DND-41 (cell line): ENCODE measurements around the gene EXOSC1.

Experiments
- ATAC-seq: fragments of 200-7000 bp; cut with Tn5 transposase; 3 replicates; pipeline ENCODE4 v1.9.1; 2021; ENCODE audit warnings: low read depth; ENCODE audit not compliant: insufficient read depth
- DNase-seq: peaks from one replicate; pipeline ENCODE4 v3.0.0-alpha.2; 2020
- H2AFZ ChIP-seq: 2 replicates; pipeline ENCODE4 v1.6.0; 2012; ENCODE audit warnings: low read depth, low read length
- H3K27ac ChIP-seq: 2 replicates; pipeline ENCODE4 v1.5.1; 2012; ENCODE audit warnings: low read length, inconsistent platforms
- H3K27me3 ChIP-seq: fragments of 200-600 bp; sonication (generic); 2 replicates; pipeline ENCODE4 v1.6.0; 2012; ENCODE audit warnings: low read length, mild to moderate bottlenecking, inconsistent platforms; ENCODE audit not compliant: insufficient read depth, poor library complexity
- H3K36me3 ChIP-seq: 2 replicates; pipeline ENCODE4 v1.5.1; 2012; ENCODE audit warnings: low read length, inconsistent platforms; ENCODE audit not compliant: insufficient read depth
- H3K4me1 ChIP-seq: 2 replicates; pipeline ENCODE4 v1.5.1; 2012; ENCODE audit warnings: mild to moderate bottlenecking, low read length; ENCODE audit not compliant: insufficient read depth
- H3K4me2 ChIP-seq: 2 replicates; pipeline ENCODE4 v1.6.0; 2012; ENCODE audit warnings: mild to moderate bottlenecking, moderate library complexity, low read length, inconsistent platforms; ENCODE audit not compliant: insufficient read depth
- H3K4me3 ChIP-seq, 2 experiments: fragments of 200-600 bp in 1 of 2; shearing (Covaris generic) in 1 of 2; 2 replicates each; pipeline ENCODE4 v1.5.1; 2012 to 2016; ENCODE audit warnings: inconsistent platforms in 2 of 2, low read length in 2 of 2, mild to moderate bottlenecking in 2 of 2, low read depth in 1 of 2, moderate library complexity in 1 of 2
- H3K79me2 ChIP-seq: 2 replicates; pipeline ENCODE4 v1.6.0; 2012; ENCODE audit warnings: low read length, inconsistent platforms; ENCODE audit not compliant: insufficient read depth
- H3K9ac ChIP-seq: 2 replicates; pipeline ENCODE4 v1.6.0; 2012; ENCODE audit warnings: low read depth, mild to moderate bottlenecking, inconsistent platforms, low read length, moderate library complexity
- H3K9me3 ChIP-seq: 2 replicates; pipeline ENCODE4 v1.5.1; 2012; ENCODE audit warnings: low read length, moderate library complexity, mild to moderate bottlenecking, inconsistent platforms; ENCODE audit not compliant: insufficient read depth, severe bottlenecking
- H4K20me1 ChIP-seq: 2 replicates; pipeline ENCODE4 v1.6.0; 2012; ENCODE audit warnings: low read length; ENCODE audit not compliant: insufficient read depth
- CTCF ChIP-seq: IDR thresholded peaks from 2 replicates; pipeline ENCODE4 v1.5.1; 2012; ENCODE audit warnings: borderline replicate concordance, low read length, moderate library complexity, mild to moderate bottlenecking; ENCODE audit not compliant: poor library complexity, severe bottlenecking; ENCODE audit errors: extremely low read depth
- EZH2 ChIP-seq: IDR thresholded peaks from 3 replicates; pipeline ENCODE4 v1.6.1; 2012; ENCODE audit warnings: borderline replicate concordance, low read depth, mild to moderate bottlenecking, moderate library complexity, low read length, inconsistent platforms; ENCODE audit not compliant: severe bottlenecking

The EXOSC1 gene

GRCh38 chr10:97454330-97455036, 8.7 kb upstream of the EXOSC1 start:
- Histone ChIP-seq H4K20me1 (peaks cover 16% of the 10 kb centered on the region), H2AFZ (no peak overlapping the region), H3K27me3 (no peaks in the 10 kb centered on the region), H3K27ac (no peak overlapping the region), H3K9ac (no peak overlapping the region), H3K36me3 (peaks cover 83% of the 10 kb centered on the region), H3K4me2 (no peak overlapping the region), H3K79me2 (peaks cover 29% of the 10 kb centered on the region), H3K4me1 (no peaks in the 10 kb centered on the region), H3K4me3 (no peak overlapping the region), H3K9me3 (no peaks in the 10 kb centered on the region)
- ATAC-seq (no peak), DNase-seq (no peak)
- TF ChIP-seq EZH2 (no peak), CTCF (no peak)

- Histone ChIP-seq H3K9me3 (no peaks in the 10 kb centered on the region), H3K9ac (no peak overlapping the region), H3K27ac (no peak overlapping the region), H3K4me3 (no peak overlapping the region), H3K27me3 (no peaks in the 10 kb centered on the region), H4K20me1 (peaks cover 12% of the 10 kb centered on the region), H2AFZ (no peak overlapping the region), H3K79me2 (peaks cover 49% of the 10 kb centered on the region), H3K4me1 (peaks cover 10% of the 10 kb centered on the region), H3K36me3 (peaks cover 63% of the 10 kb centered on the region), H3K4me2 (no peak overlapping the region)
- no peak for TF ChIP-seq CTCF
- TF ChIP-seq EZH2, result no peak
- DNase-seq, result no peak
- no peak for ATAC-seq
Observed at GRCh38 chr10:97452352-97452751, 6.5 kb upstream of the EXOSC1 start.

GRCh38 chr10:97451605-97452004, 5.8 kb upstream of the EXOSC1 start:
- H2AFZ ChIP-seq, result no peak overlapping the region
- no peak overlapping the region for H3K9ac ChIP-seq
- H3K27ac ChIP-seq, result no peak overlapping the region
- H3K4me2 ChIP-seq, result no peak overlapping the region
- TF ChIP-seq CTCF (no peak), EZH2 (no peak)
- H3K4me1 ChIP-seq, result peaks cover 17% of the 10 kb centered on the region
- H3K27me3 ChIP-seq, result no peaks in the 10 kb centered on the region
- H4K20me1 ChIP-seq, result peaks cover 12% of the 10 kb centered on the region
- no peak overlapping the region for H3K4me3 ChIP-seq
- H3K79me2 ChIP-seq, result peaks cover 57% of the 10 kb centered on the region
- no peak for ATAC-seq
- H3K9me3 ChIP-seq, result no peaks in the 10 kb centered on the region
- DNase-seq, result no peak
- H3K36me3 ChIP-seq, result peaks cover 55% of the 10 kb centered on the region

DNA sequence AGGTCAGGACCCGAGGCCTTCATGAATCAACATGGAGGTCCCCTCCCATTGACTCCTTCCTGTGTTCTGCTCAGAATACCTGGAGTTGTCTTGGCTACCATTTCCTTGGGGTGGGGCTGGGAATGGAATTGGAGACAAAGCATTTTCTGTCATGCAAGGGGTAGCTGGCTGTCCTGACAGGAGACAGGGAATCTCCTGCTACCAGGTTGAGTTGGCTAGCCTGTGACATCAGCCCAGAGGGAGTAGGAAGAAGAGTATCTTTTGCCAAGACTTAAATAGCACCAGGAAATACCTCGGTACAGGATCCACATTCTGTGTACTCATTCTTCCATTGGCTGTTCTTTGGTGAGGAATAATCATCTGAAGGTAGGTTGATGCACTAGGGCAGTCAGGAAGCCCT, 5.0 kb upstream of the EXOSC1 start:
- Histone ChIP-seq H3K9ac (no peak overlapping the region), H3K36me3 (peaks cover 47% of the 10 kb centered on the region), H2AFZ (no peak overlapping the region), H3K4me1 (peaks cover 18% of the 10 kb centered on the region), H3K4me3 (no peak overlapping the region), H4K20me1 (peaks cover 12% of the 10 kb centered on the region; the same call in 1 of the 2 replicates), H3K4me2 (no peak overlapping the region), H3K79me2 (peaks cover 63% of the 10 kb centered on the region), H3K27me3 (no peaks in the 10 kb centered on the region), H3K9me3 (no peaks in the 10 kb centered on the region), H3K27ac (no peak overlapping the region)
- TF ChIP-seq EZH2 (no peak), CTCF (no peak)
- no peak for ATAC-seq
- DNase-seq, result no peak
